Measurements from ENCODE around the gene AMFR. TPM values are rescaled to one million over a fixed set of nuclear protein-coding genes. Genes with fewer than 3 reads are reported as not detected.

AMFR gene
- total RNA-seq, 1 donor from 2014 or later = 65.2 TPM

DNA sequence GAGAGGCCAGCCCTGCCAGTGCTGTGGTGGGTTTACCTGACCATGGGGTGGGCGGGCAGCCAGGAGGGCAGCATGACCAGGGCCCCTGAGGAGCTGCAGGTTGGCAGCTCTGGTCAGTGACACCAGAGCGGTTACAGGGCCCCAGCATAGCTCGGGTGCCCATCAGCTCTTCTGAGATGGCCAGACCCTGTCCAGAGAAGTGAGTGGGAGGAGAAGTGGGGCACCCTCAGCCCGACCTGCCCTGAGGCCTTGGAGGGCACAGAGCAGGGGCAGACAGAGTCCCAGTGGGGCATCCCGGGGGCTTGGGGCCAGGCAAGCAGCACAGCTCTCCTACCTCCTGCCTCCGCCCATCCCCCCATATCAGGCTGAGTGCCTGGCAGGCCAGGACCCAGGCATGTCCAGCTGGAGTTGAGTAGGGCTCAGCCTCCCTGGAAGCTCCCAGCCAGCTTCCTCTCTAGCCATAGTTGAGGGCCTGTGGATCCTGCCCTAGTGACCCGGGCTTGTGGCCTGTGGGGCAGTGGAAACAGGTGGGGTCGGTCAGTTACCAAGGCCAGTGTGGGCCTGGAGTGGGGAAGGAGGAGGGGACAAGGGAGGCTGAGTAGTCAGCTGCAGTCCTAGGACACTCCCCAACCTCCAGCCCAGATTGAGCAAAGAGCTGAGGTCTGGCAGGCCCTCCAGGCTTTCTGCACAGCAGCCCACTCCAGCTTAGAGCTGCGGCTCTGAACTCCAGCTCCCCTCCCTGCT lies 83.5 kb downstream of the AMFR start:
- intact Hi-C loops (cut with micrococcal nuclease) = no loop called here
- Histone ChIP-seq H3K9me3 (replicated peaks) (no peaks in the 10 kb centered on the region), H3K27me3 (ENCODE audit: low read depth) (no peaks in the 10 kb centered on the region), H3K4me3 (no peak overlapping the region), H3K4me1 (peaks cover 2% of the 10 kb centered on the region), H3K36me3 (peaks cover 8% of the 10 kb centered on the region), H3K27ac (replicated peaks) (no peak overlapping the region)
- no peak for DNase-seq
- TF ChIP-seq, protein P1, sequence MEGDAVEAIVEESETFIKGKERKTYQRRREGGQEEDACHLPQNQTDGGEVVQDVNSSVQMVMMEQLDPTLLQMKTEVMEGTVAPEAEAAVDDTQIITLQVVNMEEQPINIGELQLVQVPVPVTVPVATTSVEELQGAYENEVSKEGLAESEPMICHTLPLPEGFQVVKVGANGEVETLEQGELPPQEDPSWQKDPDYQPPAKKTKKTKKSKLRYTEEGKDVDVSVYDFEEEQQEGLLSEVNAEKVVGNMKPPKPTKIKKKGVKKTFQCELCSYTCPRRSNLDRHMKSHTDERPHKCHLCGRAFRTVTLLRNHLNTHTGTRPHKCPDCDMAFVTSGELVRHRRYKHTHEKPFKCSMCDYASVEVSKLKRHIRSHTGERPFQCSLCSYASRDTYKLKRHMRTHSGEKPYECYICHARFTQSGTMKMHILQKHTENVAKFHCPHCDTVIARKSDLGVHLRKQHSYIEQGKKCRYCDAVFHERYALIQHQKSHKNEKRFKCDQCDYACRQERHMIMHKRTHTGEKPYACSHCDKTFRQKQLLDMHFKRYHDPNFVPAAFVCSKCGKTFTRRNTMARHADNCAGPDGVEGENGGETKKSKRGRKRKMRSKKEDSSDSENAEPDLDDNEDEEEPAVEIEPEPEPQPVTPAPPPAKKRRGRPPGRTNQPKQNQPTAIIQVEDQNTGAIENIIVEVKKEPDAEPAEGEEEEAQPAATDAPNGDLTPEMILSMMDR (IDR thresholded peaks at IDR 0.05; ENCODE audit: borderline replicate concordance) = no peak

DNA sequence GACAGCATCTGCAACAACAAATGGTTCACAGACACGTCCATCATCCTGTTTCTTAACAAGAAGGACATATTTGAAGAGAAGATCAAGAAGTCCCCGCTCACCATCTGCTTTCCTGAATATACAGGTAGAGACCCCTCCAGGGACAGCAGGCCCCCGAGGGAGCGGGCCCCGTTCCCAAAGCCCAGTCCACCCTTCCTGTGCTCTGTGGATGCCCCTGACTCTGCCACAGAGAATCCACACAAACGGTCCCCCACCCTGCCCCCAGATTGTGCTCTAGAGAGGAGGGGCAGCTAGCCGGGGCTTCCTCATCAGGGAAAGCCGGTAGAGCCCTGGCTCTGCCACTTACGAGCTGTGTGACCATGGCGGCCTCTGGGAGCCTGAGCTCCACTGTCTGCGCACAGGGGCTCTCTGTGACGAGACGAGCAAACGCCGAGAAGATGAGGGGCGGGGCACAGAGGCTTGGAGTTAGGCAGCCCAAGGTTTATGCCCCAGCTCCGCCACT lies 84.4 kb downstream of the AMFR start:
- no peak for DNase-seq
- peaks cover 8% of the 10 kb centered on the region for H3K36me3 ChIP-seq

DNA sequence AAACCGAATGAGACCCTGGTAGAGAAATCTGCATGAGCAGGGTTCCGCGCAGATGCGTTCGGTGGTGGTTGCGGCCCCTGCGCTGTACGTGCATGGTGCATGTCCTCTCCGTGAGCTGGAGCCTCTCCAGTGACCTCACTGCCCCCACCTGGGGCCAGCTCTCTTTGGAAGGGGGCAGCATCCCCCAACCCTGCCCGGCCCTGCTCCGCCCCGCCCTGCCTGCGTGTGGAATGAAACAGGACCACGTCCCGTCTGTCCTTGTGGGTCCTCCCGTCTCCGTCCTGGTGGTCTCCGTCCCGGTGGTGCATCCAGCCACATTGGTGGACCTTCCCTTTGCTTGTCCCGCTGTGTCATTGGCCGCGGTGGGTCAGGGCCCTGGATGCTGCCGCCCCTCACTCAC lies 84.9 kb downstream of the AMFR start:
- TF ChIP-seq, protein P1 (IDR thresholded peaks at IDR 0.05; ENCODE audit: borderline replicate concordance) = no peak
- intact Hi-C loops (cut with micrococcal nuclease) = no loop called here
- Histone ChIP-seq H3K36me3 (peaks cover 8% of the 10 kb centered on the region), H3K4me1 (peaks cover 17% of the 10 kb centered on the region), H3K4me3 (no peak overlapping the region), H3K27me3 (ENCODE audit: low read depth) (no peaks in the 10 kb centered on the region), H3K27ac (replicated peaks) (no peak overlapping the region), H3K9me3 (replicated peaks) (no peaks in the 10 kb centered on the region)
- DNase-seq = no peak

More for the DNA sequence above, 84.4 kb downstream of the AMFR start:
- no peak overlapping the region for H3K27ac ChIP-seq (replicated peaks)
- no peak overlapping the region for H3K4me3 ChIP-seq
- no peaks in the 10 kb centered on the region for H3K27me3 ChIP-seq (ENCODE audit: low read depth)
- intact Hi-C loops (cut with micrococcal nuclease) = no loop called here
- H3K4me1 ChIP-seq = peaks cover 12% of the 10 kb centered on the region
- TF ChIP-seq, protein P1 (IDR thresholded peaks at IDR 0.05; ENCODE audit: borderline replicate concordance) = no peak
- H3K9me3 ChIP-seq (replicated peaks) = no peaks in the 10 kb centered on the region

DNA sequence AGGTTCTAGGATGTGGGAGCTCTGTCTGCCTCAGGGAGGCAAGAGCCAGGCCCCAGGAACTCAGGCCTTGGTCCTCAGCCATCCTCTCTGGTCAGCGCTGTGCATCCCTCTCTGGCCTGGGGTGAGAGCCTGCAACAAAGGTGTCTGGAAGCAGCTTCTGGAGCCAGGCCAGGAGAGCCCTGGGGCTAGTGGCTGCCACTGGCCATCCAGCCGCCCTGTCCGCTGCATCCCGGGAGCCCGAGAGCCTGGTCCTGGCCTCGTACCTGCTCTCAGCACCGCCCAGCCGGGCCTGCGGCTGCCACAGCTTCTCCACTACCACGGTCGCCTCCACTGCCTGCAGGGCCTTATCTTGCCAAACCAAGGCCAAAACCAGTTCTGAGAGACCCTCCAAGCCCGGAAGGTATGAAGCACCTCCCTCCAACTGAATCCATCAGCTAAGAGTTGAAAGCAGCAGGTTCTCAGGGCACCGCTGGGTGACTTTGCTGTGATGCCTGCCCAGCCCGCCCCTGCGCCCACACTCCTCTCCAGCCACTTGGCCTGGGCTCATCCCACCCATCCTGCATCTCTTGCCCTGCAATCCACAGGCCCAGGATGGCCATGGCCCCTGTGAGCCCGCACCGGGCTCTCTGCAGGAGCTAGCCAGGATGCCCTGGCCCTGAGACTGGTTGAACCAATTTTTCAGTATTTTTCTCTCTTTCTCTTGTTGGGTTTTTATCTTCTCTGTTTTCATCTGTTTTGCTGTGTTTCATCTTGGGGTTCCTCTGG lies 85.7 kb downstream of the AMFR start:
- intact Hi-C loops (cut with micrococcal nuclease) = no loop called here
- no peak overlapping the region for H3K4me3 ChIP-seq
- H3K36me3 ChIP-seq = peaks cover 8% of the 10 kb centered on the region
- no peak overlapping the region for H3K27ac ChIP-seq (replicated peaks)
- TF ChIP-seq, protein P1 (IDR thresholded peaks at IDR 0.05; ENCODE audit: borderline replicate concordance) = no peak
- peaks cover 17% of the 10 kb centered on the region for H3K4me1 ChIP-seq
- H3K27me3 ChIP-seq (ENCODE audit: low read depth) = no peaks in the 10 kb centered on the region
- no peaks in the 10 kb centered on the region for H3K9me3 ChIP-seq (replicated peaks)
- no peak for DNase-seq

DNA sequence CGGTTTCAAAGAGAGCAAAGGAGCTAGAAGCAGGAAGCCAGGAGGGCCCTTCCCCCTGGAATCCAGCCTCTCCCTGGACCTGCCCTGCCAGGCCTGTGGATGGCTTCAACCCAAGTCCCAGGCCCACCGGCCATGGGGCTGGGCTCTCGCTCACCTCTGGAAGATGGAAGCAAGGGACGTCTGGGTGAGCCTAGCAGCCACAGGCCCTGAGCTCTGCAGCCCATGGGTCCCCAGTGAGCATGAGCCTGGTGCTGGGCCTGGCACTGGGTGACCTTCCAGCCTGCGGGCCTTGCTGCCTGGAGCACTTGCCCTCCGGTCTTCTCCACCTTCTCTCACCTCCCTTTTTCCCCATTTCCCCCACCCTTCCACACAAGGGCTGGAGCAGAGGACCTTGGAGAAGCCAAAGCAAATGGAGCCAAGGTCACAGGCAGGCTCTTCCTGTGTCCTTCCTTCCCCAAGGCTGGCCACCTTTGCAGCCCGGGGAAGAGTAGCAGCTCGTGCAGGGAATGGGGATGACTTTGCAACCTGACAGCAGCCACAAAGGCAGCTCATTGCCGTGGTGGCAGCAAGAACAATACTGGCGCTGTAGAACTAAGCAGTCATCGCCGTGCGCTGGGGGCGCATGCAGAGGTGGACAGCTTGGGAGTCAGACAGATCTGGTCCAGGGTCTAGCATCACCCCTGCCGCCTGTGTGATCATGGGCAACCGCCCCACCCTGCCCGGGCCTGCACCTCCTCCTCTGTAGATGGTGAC lies 86.6 kb downstream of the AMFR start:
- DNase-seq = no peak
- intact Hi-C loops (cut with micrococcal nuclease) = no loop called here
- no peak overlapping the region for H3K27ac ChIP-seq (replicated peaks)
- TF ChIP-seq, protein P1 (IDR thresholded peaks at IDR 0.05; ENCODE audit: borderline replicate concordance) = no peak
- no peaks in the 10 kb centered on the region for H3K9me3 ChIP-seq (replicated peaks)
- H3K27me3 ChIP-seq (ENCODE audit: low read depth) = no peaks in the 10 kb centered on the region
- H3K36me3 ChIP-seq = peaks cover 8% of the 10 kb centered on the region
- H3K4me3 ChIP-seq = no peak overlapping the region
- peaks cover 17% of the 10 kb centered on the region for H3K4me1 ChIP-seq
